K562 (cell line): ENCODE measurements around the gene HSD3B7. TPM values are rescaled to one million over a fixed set of nuclear protein-coding genes. Genes with fewer than 3 reads are reported as not detected.

Experiments
- BHLHE40 ChIP-seq: IDR thresholded peaks from 2 replicates; pipeline ENCODE4 v1.6.1; 2011; ENCODE audit warnings: low read length, improper control_type of control experiment
- CHD2 ChIP-seq: IDR thresholded peaks from 2 replicates; pipeline ENCODE4 v1.6.1; 2011; ENCODE audit warnings: low read depth, low read length
- CREB1 ChIP-seq, 2 experiments: sonication (generic) in 1 of 2; formaldehyde crosslinking in 1 of 2; IDR thresholded peaks; 2 replicates each; pipeline versions ENCODE4 v1.6.1 to v1.8.0; 2012 to 2022; ENCODE audit warnings: inconsistent platforms in 1 of 2, mild to moderate bottlenecking in 1 of 2, missing genetic modification reagents in 1 of 2, moderate library complexity in 1 of 2
- ETS2 ChIP-seq: IDR thresholded peaks from 2 replicates; pipeline ENCODE4 v1.6.1; 2016; ENCODE audit warnings: borderline replicate concordance, missing genetic modification characterization, mild to moderate bottlenecking, moderate library complexity, missing compliant biosample characterization; ENCODE audit not compliant: poor library complexity, severe bottlenecking
- GTF2F1 ChIP-seq: IDR thresholded peaks from 2 replicates; pipeline ENCODE4 v1.6.1; 2011; ENCODE audit warnings: low read depth, low read length, improper control_type of control experiment
- HDAC3 ChIP-seq: fragments of 450-650 bp; IDR thresholded peaks from 2 replicates; pipeline ENCODE4 v1.6.1; 2018; ENCODE audit warnings: borderline replicate concordance, mild to moderate bottlenecking, moderate library complexity; ENCODE audit not compliant: partially characterized antibody
- MTA2 ChIP-seq: fragments of 450-650 bp; IDR thresholded peaks from 2 replicates; pipeline ENCODE4 v1.6.1; 2016; ENCODE audit warnings: low read depth
- NCOA6 ChIP-seq: fragments of 450-650 bp; IDR thresholded peaks from 2 replicates; pipeline ENCODE4 v1.6.1; 2017; ENCODE audit warnings: mild to moderate bottlenecking
- NFYB ChIP-seq: IDR thresholded peaks from 2 replicates; pipeline ENCODE4 v1.6.1; 2011; ENCODE audit warnings: mild to moderate bottlenecking, moderate library complexity; ENCODE audit not compliant: insufficient read length; ENCODE audit errors: extremely low read depth
- POLR2AphosphoS2 ChIP-seq: IDR thresholded peaks from 2 replicates; pipeline ENCODE4 v1.6.1; 2012; ENCODE audit warnings: low read length, improper control_type of control experiment
- POLR2G ChIP-seq: fragments of 200-400 bp; formaldehyde crosslinking; IDR thresholded peaks from 2 replicates; pipeline ENCODE4 v1.6.1; 2017; ENCODE audit warnings: low read depth, mild to moderate bottlenecking, antibody characterized with exemption, low read length, moderate library complexity
- RAD21 ChIP-seq, 2 experiments: fragments of 250-450 bp in 1 of 2; fragments of 450-650 bp in 1 of 2; sonication (Bioruptor Pico) in 1 of 2; formaldehyde crosslinking in 1 of 2; IDR thresholded peaks in 1 of 2; conservative IDR thresholded peaks in 1 of 2; 2 replicates each; pipeline versions ENCODE4 v1.4.0 to v1.8.0; 2020 to 2022; ENCODE audit warnings: mild to moderate bottlenecking in 2 of 2, moderate library complexity in 1 of 2
- SMAD3 ChIP-seq: fragments of 450-650 bp; formaldehyde crosslinking; conservative IDR thresholded peaks from 2 replicates; pipeline ENCODE4 v1.4.0; 2020; ENCODE audit warnings: mild to moderate bottlenecking
- SMAD4 ChIP-seq: fragments of 250-450 bp; sonication (Bioruptor Pico); conservative IDR thresholded peaks from 2 replicates; pipeline ENCODE4 v1.8.0; 2021; ENCODE audit warnings: inconsistent platforms, mild to moderate bottlenecking, moderate library complexity
- SUPT5H ChIP-seq: fragments of 450-650 bp; IDR thresholded peaks from 2 replicates; pipeline ENCODE4 v1.6.1; 2016
- TAF1 ChIP-seq: IDR thresholded peaks from 2 replicates; pipeline ENCODE4 v1.6.1; 2011; ENCODE audit warnings: mild to moderate bottlenecking, low read length, moderate library complexity; ENCODE audit not compliant: insufficient read depth, control insufficient read depth, severe bottlenecking; ENCODE audit errors: extremely low read depth
- YY1 ChIP-seq, 3 experiments: IDR thresholded peaks; 2 replicates each; pipeline ENCODE4 v1.6.1; 2011; ENCODE audit warnings: low read length in 2 of 3, mild to moderate bottlenecking in 2 of 3, moderate library complexity in 2 of 3, borderline replicate concordance in 1 of 3, control low read depth in 1 of 3, low read depth in 1 of 3; ENCODE audit not compliant: insufficient read depth in 3 of 3, insufficient replicate concordance in 2 of 3, control insufficient read depth in 1 of 3, insufficient read length in 1 of 3; ENCODE audit errors: extremely low read depth in 1 of 3
- ZFP91 ChIP-seq: sonication (generic); formaldehyde crosslinking; IDR thresholded peaks from 2 replicates; pipeline ENCODE4 v1.8.0; 2022; ENCODE audit warnings: mild to moderate bottlenecking, missing genetic modification reagents
- ZKSCAN3 ChIP-seq: fragments of 250-450 bp; sonication (Bioruptor Pico); IDR thresholded peaks from 2 replicates; pipeline ENCODE4 v1.4.0; 2020
- ZNF764 ChIP-seq: fragments of 250-450 bp; sonication (Bioruptor Pico); IDR thresholded peaks from 2 replicates; pipeline ENCODE4 v1.4.0; 2020; ENCODE audit warnings: low read depth, mild to moderate bottlenecking, moderate library complexity
- polyA plus RNA-seq, 8 experiments: library from polyadenylated mRNA; depleted of rRNA in 4 of 8; stranded (reverse) in 5 of 8; unstranded in 3 of 8; fragments of >200 nt; fragmentation: Nextera tagmentation in 2 of 8; fragmentation: Illumina TruSeq in 1 of 8; extraction: Ambion mirVana in 2 of 8; extraction: Trizol in 1 of 8; gene quantifications; 2 replicates each; pipeline versions ENCODE4 v1.2.1 to v1.2.3, GENCODE V29; 2011 to 2014; ENCODE audit warnings: inconsistent platforms in 1 of 8, missing spikeins in 1 of 8
- total RNA-seq, 7 experiments: library from RNA; depleted of rRNA in 6 of 7; stranded (reverse); fragments of >200 nt in 6 of 7; fragmentation: Illumina TruSeq in 2 of 7; extraction: Trizol in 2 of 7; gene quantifications; 2 replicates each; pipeline versions ENCODE4 v1.2.1 to v1.2.3, GENCODE V29; 2011 to 2021; ENCODE audit warnings: low replicate concordance in 1 of 7
- TF ChIP-seq, protein P1 (sequence below): sonication (generic); formaldehyde crosslinking; IDR thresholded peaks from 2 replicates; pipeline ENCODE4 v1.9.0; 2022; ENCODE audit warnings: mild to moderate bottlenecking, missing genetic modification reagents
- TF ChIP-seq, protein P2 (sequence below), 3 experiments: IDR thresholded peaks in 2 of 3; conservative IDR thresholded peaks in 1 of 3; 2 replicates each; pipeline ENCODE4 v1.5.1; 2011 to 2012; ENCODE audit warnings: low read length in 3 of 3, mild to moderate bottlenecking in 3 of 3, control low read depth in 2 of 3, improper control_type of control experiment in 1 of 3, inconsistent platforms in 1 of 3, low read depth in 1 of 3, mixed read lengths in 1 of 3, moderate library complexity in 1 of 3; ENCODE audit not compliant: insufficient read depth in 2 of 3

Gene HSD3B7
- total and polyA plus RNA-seq, 9 of the 15 experiments (the other 6 are each of a cell fraction or from before 2014, with no cell fraction given), result 5.4 to 49.1 (median 23.0) TPM

DNA sequence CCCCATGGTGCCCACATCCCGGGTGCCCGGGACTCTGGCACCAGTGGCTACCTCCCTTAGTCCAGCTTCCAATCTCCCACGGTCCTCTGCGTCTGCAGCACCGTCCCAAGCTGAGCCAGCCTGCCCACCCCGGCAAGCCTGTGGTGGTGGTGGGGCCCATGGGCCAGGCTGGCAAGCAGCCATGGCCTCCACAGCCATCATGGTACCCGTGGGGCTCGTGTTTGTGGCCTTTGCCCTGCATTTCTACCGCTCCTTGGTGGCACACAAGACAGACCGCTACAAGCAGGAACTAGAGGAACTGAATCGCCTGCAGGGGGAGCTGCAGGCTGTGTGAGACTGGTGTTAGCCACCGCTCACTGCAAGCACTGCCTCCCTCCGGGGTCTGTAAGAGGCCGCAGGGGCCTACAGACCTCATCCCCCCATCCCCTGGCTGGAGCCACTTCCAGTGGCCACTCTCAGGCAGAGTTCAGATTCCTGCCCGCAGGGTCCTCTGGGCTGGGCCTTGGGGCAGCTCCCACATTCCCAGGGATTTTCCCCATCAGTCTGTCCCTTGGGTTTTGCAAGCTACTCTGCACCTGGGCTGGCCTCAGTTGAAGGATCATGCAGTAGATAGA lies 31.4 kb upstream of the HSD3B7 start (continued):
- TF ChIP-seq ZNF764 (CRISPR knock-in tag) (no peak), ZKSCAN3 (CRISPR knock-in tag) (no peak), ETS2 (no peak), ZFP91 (CRISPR knock-in tag) (no peak), POLR2AphosphoS2 (peak; percentile 72), RAD21 (CRISPR knock-in tag; conservative IDR thresholded peaks at IDR 0.05 in 1 of 2, IDR thresholded peaks at IDR 0.05 in 1 of 2) (peak; percentile 34 to 68; a peak in 3 of 4 replicates), GTF2F1 (no peak), TAF1 (no peak), CREB1 (IDR thresholded peaks at IDR 0.05) (no peak), CREB1 (CRISPR knock-in tag; IDR thresholded peaks at IDR 0.05) (0 out of 2 replicates have a peak, but pooled peaks have one; percentile 38), YY1 (IDR thresholded peaks at IDR 0.05; ENCODE audit: borderline replicate concordance in 1 of 3, control insufficient read depth in 1 of 3, extremely low read depth in 1 of 3, insufficient read depth in 3 of 3, insufficient read length in 1 of 3, insufficient replicate concordance in 2 of 3, low read depth in 1 of 3, low read length in 2 of 3) (no peak), POLR2G (peak; percentile 70), NCOA6 (no peak), CHD2 (no peak), BHLHE40 (no peak), MTA2 (no peak), SUPT5H (no peak), SMAD4 (CRISPR knock-in tag) (no peak), SMAD3 (CRISPR knock-in tag) (0 out of 2 replicates have a peak, but pooled peaks have one; percentile 17), NFYB (no peak), HDAC3 (no peak)
- TF ChIP-seq, protein P1, sequence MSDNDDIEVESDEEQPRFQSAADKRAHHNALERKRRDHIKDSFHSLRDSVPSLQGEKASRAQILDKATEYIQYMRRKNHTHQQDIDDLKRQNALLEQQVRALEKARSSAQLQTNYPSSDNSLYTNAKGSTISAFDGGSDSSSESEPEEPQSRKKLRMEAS, result no peak
- TF ChIP-seq, protein P2, sequence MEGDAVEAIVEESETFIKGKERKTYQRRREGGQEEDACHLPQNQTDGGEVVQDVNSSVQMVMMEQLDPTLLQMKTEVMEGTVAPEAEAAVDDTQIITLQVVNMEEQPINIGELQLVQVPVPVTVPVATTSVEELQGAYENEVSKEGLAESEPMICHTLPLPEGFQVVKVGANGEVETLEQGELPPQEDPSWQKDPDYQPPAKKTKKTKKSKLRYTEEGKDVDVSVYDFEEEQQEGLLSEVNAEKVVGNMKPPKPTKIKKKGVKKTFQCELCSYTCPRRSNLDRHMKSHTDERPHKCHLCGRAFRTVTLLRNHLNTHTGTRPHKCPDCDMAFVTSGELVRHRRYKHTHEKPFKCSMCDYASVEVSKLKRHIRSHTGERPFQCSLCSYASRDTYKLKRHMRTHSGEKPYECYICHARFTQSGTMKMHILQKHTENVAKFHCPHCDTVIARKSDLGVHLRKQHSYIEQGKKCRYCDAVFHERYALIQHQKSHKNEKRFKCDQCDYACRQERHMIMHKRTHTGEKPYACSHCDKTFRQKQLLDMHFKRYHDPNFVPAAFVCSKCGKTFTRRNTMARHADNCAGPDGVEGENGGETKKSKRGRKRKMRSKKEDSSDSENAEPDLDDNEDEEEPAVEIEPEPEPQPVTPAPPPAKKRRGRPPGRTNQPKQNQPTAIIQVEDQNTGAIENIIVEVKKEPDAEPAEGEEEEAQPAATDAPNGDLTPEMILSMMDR (IDR thresholded peaks at IDR 0.05 in 2 of 3, conservative IDR thresholded peaks at IDR 0.05 in 1 of 3; ENCODE audit: insufficient read depth in 2 of 3, low read depth in 1 of 3, low read length in 3 of 3), result peak; percentile 91 to 98 (median 93)
